Measurements from ENCODE around the gene DDX4.
A peak's percentile ranks its signal among the peaks of the same experiment; 100 is the strongest.

Gene DDX4

DNA sequence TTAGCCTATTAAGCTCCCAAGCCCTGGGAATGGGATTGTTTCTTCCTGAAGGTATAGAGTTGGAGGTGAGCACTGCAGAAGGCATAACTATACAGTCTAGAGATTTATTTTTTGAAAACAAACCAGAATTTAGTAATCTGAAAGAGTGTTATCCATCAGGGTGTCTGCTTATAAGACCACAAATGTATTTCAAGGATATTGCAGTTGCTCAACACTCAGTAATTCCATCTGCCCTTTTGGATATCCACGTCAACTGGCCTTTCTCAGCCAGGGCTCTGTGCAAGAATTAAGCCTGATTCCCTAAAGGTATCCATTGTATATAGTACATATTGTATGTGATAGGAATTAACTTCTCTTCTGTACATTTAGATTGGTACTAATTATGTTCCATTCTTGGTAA lies 98.3 kb downstream of the DDX4 start:
- Mint-ChIP-seq H3K4me3 (no peak overlapping the region), H3K9me3 (no peaks in the 10 kb centered on the region), H3K27ac (no peak overlapping the region), H3K27me3 (no peaks in the 10 kb centered on the region), H3K36me3 (no peaks in the 10 kb centered on the region), H3K4me1 (no peaks in the 10 kb centered on the region)

DNA sequence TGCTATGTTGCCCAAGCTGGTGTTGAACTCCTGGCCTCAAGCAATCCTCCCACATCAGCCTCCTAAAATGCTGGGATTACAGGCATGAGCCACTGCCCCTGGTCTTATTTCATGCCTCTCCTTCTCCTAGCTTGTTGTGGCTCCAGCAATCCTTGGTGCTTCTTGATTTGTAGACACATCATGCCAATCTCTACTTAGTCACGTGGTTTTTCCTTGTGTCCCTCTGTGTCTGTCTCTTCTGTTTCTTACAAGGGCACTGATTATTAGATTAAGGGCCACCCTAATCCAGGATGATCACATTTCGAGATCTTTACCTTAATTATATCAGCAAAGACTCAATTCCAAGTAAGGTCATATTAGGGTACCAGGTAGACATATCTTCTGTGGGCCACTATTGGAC lies 104.1 kb downstream of the DDX4 start:
- Mint-ChIP-seq H3K4me3 (no peak overlapping the region), H3K9me3 (no peaks in the 10 kb centered on the region), H3K27me3 (no peaks in the 10 kb centered on the region), H3K4me1 (no peaks in the 10 kb centered on the region), H3K36me3 (peaks cover 2% of the 10 kb centered on the region), H3K27ac (no peak overlapping the region)

DNA sequence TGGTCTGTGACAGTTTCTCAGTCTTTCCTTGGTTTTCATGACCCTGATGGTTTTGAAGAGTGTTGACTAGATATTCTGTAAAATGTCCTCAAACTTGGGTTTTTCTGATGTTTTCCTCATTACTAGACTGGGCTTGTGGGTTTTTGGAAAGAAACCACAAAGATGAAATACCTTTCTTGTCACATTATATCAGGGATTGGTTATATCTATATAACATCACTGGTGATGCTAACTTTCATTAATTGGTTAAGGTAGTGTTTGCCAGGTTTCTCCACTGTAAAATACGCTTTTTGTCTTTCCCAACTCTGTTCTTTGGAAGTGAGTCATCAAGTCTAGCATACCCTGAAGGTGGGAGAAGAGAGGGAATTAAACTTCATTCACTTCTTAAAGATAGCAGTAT lies 110.0 kb downstream of the DDX4 start:
- Mint-ChIP-seq H3K9me3 (peaks cover 5% of the 10 kb centered on the region), H3K36me3 (peaks cover 2% of the 10 kb centered on the region), H3K4me1 (peaks cover 6% of the 10 kb centered on the region), H3K27ac (no peak overlapping the region), H3K4me3 (no peak overlapping the region), H3K27me3 (no peaks in the 10 kb centered on the region)

DNA sequence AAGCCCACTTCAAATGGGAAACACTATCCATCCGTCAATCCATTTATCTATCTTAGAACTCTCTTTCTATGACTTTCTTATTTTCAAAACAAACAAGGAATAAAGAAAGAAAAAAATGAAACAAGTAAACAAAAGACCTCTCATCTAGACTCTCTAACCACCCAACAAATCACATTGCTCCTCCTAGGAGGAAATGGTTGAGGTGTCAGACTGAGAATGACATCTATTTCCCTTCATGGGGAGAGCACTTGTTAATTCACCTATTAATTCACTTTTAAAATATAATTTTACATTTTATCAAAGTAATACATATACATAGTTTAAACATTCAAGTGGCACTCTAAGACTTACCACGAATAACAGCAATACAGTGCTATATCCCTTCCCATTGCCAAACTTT lies 110.9 kb downstream of the DDX4 start:
- H3K27me3 Mint-ChIP-seq, result no peaks in the 10 kb centered on the region
- peaks cover 2% of the 10 kb centered on the region for H3K36me3 Mint-ChIP-seq
- H3K27ac Mint-ChIP-seq, result no peak overlapping the region
- H3K4me3 Mint-ChIP-seq, result no peak overlapping the region
- peaks cover 6% of the 10 kb centered on the region for H3K4me1 Mint-ChIP-seq
- peaks cover 5% of the 10 kb centered on the region for H3K9me3 Mint-ChIP-seq

DNA sequence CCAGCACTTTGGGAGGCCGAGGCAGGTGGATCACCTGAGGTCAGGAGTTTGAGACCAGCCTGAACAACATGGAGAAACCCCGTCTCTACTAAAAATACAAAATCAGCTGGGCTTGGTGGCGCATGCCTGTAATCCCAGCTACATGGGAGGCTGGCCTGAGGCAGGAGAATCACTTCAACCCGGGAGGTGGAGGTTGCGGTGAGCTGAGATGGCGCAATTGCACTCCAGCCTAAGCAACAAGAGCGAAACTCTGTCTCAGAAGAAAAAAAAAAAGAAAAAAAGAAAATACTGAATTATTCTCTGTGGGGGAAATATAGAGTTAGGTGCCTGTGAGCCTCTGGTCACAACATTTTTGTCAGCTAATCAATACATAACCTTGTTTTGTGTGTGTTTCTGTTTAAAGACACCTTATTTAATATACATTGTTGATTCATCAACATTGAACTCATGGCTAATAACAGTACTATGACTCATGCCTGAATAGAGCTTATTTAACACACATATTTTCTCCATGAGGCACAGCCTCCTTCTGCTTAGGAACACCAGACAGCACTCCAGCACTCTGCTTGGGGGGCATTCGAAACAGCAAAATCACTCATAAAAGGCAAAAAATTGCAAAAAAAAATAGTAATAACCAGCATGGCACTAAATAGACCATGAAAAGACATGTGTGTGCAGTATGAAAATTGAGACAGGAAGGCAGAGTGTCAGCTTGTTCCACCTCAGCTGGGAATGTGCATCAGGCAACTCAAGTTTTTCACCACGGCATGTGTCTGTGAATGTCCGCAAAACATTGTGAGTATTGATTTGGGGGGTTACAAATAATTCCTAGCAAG lies 113.2 kb downstream of the DDX4 start, which contains the start of gene IL31RA:
Gene IL31RA, plus strand, starts transcription at position 519 of the 836 bp plus-strand sequence. Its CDS starts 214 bp downstream, at position 733.
- Mint-ChIP-seq H3K27me3 (no peaks in the 10 kb centered on the region), H3K4me3 (no peak within 1 kb of the TSS), H3K36me3 (peaks cover under 1% of the 10 kb centered on the region), H3K9me3 (peaks cover 5% of the 10 kb centered on the region), H3K27ac (no peak within 1 kb of the TSS), H3K4me1 (peaks cover 16% of the 10 kb centered on the region)

DNA sequence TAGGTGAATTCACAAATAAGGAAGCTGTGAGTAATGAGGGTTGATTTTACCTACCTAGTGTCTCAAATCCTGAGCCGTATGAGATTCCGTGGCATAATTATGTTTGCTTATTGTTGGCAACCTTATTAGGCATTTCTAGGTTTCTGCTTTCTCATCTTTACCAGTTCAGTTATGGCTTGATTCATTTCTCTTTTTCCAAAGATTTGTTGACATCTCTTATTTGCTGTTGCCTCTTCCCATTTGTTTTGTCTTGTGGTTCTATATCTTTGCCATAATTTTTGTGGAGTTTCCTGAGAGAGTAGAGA lies 113.8 kb downstream of the DDX4 start:
- Mint-ChIP-seq H3K36me3 (no peaks in the 10 kb centered on the region), H3K4me3 (no peak overlapping the region), H3K4me1 (peaks cover 22% of the 10 kb centered on the region), H3K27me3 (no peaks in the 10 kb centered on the region), H3K27ac (no peak overlapping the region), H3K9me3 (peaks cover 5% of the 10 kb centered on the region)

DNA sequence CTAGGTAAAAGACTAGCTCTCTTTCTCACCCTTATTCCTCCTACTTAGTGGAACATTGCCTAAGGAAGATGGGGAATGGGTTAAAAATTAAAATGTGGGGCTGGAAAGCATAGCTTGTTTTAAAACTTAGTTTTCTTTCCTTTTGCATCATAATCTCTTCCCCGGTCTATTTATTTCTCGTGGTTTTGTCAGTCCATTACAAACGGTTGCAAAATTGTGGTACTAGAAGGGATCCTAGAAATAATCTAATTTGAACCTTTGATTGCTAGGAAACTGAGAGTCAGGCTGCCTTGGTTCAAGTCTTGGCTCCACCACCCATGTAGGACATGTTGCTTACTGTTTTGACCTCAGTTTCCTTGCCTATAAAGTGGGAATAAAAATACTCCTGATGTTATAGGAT lies 114.6 kb downstream of the DDX4 start:
- H3K27me3 Mint-ChIP-seq, result no peaks in the 10 kb centered on the region
- H3K27ac Mint-ChIP-seq, result no peak overlapping the region
- H3K4me1 Mint-ChIP-seq, result peaks cover 31% of the 10 kb centered on the region
- H3K36me3 Mint-ChIP-seq, result no peaks in the 10 kb centered on the region
- H3K9me3 Mint-ChIP-seq, result peaks cover 5% of the 10 kb centered on the region
- no peak overlapping the region for H3K4me3 Mint-ChIP-seq

DNA sequence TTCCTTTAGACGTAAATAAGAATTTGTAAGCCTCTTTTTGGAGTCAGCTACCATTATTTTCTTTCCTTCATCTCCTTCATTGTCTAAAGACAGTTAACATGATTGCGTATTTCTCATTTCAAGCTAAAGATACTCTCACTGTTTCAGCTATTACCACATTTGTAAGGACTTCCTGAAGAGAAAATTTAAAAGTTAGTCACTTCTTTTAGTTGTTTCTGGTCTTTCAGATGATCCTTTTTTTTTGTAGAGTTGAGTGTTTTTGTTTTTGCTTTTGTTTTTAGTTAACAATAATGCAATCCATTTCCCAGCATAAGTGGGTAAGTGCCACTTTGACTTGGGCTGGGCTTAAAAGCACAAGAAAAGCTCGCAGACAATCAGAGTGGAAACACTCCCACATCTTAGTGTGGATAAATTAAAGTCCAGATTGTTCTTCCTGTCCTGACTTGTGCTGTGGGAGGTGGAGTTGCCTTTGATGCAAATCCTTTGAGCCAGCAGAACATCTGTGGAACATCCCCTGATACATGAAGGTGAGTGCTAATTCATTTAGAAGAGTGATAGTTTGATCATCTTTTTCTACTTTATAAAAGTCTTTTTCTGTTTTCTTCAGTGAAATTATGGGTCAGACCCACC lies 115.3 kb downstream of the DDX4 start:
- Mint-ChIP-seq H3K4me3 (no peak overlapping the region), H3K27me3 (no peaks in the 10 kb centered on the region), H3K4me1 (peaks cover 34% of the 10 kb centered on the region), H3K27ac (no peak overlapping the region), H3K9me3 (no peaks in the 10 kb centered on the region), H3K36me3 (no peaks in the 10 kb centered on the region)

DNA sequence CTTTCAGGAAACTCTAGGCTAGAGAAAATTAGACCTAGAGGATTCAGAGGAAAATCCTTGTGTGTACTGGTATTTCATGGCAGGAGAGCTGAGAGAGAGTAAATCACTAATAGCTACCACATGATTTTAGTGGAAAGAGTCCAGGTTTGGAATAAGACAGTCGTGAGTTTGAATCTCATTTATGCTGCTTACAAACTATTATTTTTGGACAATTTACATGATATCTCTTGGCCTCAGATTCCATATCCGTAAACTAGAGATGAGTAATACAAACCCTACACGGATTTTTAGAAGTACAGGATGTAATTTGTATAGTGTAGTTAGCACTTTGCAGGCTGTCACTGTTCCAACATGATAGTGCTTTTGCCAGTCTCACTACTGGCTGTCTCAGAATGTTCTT lies 116.0 kb downstream of the DDX4 start:
- Mint-ChIP-seq H3K4me1 (peaks cover 34% of the 10 kb centered on the region), H3K36me3 (no peaks in the 10 kb centered on the region), H3K27ac (no peak overlapping the region), H3K4me3 (no peak overlapping the region), H3K27me3 (no peaks in the 10 kb centered on the region), H3K9me3 (no peaks in the 10 kb centered on the region)

DNA sequence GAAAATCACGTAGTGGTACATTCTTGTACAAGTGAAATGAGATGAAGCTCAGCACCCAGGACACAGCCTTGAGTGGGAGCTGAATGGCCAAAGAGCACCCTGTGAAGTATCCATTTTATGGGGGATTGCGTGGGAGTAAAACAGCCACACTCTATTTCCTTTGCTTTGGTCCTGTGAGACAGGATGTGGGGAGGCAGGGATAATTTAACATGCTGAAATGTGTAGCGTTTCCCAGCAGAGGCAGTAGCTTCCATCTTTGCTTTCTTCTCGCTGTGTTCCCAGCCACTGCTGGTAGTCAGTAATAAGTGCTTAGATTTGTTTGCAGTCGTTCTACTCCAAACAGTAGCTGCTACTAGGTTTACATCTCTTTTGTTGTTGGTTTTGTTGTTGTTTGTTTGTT lies 117.6 kb downstream of the DDX4 start:
- H3K27me3 Mint-ChIP-seq, result no peaks in the 10 kb centered on the region
- H3K4me3 Mint-ChIP-seq, result peak overlapping the region; percentile 5
- H3K9me3 Mint-ChIP-seq, result no peaks in the 10 kb centered on the region
- H3K36me3 Mint-ChIP-seq, result no peaks in the 10 kb centered on the region
- no peak overlapping the region for H3K27ac Mint-ChIP-seq
- H3K4me1 Mint-ChIP-seq, result peaks cover 34% of the 10 kb centered on the region

DNA sequence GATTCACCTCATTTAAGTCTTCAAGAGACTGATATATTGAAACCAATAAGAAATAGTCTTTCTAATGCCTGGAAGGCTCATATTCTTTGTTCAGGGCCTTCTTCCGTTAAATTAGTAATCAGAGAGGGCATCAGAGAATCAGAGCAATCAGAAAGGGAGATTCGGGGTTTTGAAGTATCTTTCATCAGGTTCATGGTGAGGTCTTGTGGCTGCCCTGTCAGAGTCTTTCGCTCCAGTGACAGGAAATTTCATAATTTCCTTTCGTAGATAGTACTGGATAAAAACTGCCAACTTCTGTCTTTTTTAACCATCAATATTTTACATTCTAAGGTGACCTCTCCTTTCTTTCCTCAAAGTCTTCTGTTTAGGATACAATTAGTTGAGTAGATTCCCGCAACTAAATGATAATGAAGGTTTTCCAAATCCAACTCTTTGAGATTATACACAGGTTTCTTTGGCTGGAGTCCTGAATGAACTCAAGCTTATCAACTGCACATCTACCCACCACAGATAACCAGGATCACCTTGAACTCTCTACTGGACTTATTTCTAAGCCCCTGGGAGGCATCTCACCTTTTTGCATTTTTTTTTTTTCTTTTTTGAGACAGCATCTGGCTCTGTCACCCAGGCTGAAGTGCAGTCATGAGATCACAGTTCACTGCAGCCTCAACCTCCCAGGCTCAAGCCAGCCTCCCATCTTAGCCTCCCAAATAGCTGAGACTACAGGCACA lies 118.8 kb downstream of the DDX4 start:
- Mint-ChIP-seq H3K4me3 (peak overlapping the region; percentile 24), H3K4me1 (peaks cover 28% of the 10 kb centered on the region), H3K9me3 (no peaks in the 10 kb centered on the region), H3K36me3 (peaks cover 1% of the 10 kb centered on the region), H3K27me3 (no peaks in the 10 kb centered on the region), H3K27ac (peak overlapping the region; percentile 46)

DNA sequence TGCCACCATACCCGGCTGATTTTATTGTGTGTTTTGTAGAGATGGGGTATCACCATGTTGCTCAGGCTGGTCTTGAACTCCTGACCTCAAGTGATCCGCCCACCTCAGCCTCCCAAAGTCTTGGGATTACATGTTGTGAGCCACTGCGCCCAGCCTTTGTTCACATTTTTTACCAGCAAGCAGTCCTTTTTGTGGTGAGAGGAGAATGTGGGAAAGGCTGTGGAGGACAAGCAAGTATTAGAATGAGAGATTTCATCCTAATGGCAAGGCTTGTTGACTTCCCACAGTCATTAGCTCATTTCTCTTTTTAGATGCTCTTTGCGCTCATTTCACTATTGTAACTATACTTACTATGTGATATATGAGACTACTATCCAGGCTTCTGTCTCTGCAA lies 119.4 kb downstream of the DDX4 start:
- H3K27ac Mint-ChIP-seq, result no peak overlapping the region
- no peaks in the 10 kb centered on the region for H3K9me3 Mint-ChIP-seq
- H3K36me3 Mint-ChIP-seq, result peaks cover 1% of the 10 kb centered on the region
- peaks cover 28% of the 10 kb centered on the region for H3K4me1 Mint-ChIP-seq
- no peaks in the 10 kb centered on the region for H3K27me3 Mint-ChIP-seq
- no peak overlapping the region for H3K4me3 Mint-ChIP-seq

DNA sequence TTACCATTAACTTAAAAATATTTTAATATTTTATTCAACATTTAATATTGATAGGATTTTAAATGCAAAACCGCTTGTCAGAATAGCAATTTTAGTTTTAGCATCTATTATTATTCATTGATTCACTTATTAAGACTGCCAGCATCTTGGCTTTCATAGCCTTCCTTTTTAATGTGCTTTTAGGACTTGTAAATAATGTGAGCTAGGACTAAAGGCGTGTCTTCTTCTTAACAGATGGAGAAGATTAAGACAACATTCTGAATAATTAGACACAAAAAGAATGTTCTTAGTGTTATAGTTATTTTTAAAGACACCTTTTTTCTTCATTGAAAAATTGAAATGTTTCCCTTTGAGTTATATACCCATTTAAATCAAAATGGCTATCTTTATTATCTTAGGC lies 120.2 kb downstream of the DDX4 start:
- no peaks in the 10 kb centered on the region for H3K9me3 Mint-ChIP-seq
- peaks cover 1% of the 10 kb centered on the region for H3K36me3 Mint-ChIP-seq
- H3K27ac Mint-ChIP-seq, result no peak overlapping the region
- peaks cover 28% of the 10 kb centered on the region for H3K4me1 Mint-ChIP-seq
- no peak overlapping the region for H3K4me3 Mint-ChIP-seq
- H3K27me3 Mint-ChIP-seq, result no peaks in the 10 kb centered on the region

DNA sequence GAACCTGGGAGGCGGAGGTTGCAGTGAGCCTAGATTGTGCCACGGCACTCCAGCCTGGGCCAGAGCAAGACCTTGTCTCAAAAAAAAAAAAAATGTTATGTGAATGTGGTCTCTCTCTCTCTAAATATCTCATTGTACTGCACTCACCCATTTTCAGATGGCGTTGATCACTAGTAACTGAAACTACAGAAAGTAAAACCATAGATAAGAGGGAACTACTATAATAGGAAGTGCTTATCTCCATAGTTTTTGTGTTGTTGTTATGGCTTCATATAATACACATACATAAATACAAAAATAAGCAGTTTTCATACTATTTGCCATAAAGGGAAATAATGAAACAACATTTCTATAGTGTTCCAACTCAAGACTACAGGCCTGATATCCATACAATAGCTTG lies 122.4 kb downstream of the DDX4 start:
- H3K9me3 Mint-ChIP-seq, result no peaks in the 10 kb centered on the region
- H3K36me3 Mint-ChIP-seq, result peaks cover 1% of the 10 kb centered on the region
- H3K27ac Mint-ChIP-seq, result no peak overlapping the region
- H3K4me3 Mint-ChIP-seq, result no peak overlapping the region
- H3K27me3 Mint-ChIP-seq, result no peaks in the 10 kb centered on the region
- peaks cover 27% of the 10 kb centered on the region for H3K4me1 Mint-ChIP-seq

DNA sequence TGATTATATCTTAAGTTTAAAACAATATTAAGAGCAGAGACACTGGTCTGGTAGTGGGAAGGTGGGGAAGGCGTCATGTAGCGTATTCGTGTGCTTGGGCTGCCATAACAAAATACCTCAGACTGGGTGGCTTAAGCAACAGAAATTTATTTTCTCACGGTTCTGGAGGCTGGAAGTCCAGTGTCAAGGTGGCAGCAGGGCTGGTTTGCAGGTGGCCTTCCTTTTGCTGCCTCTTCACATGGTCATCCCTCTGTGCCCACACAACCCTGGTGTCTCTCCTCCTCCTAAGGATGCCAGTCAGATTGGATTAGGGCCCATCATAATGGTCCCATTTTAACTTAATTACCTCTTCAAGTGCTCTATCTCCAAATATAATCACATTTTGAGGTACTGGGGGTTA lies 122.8 kb downstream of the DDX4 start:
- Mint-ChIP-seq H3K27me3 (no peaks in the 10 kb centered on the region), H3K36me3 (peaks cover 1% of the 10 kb centered on the region), H3K4me1 (peaks cover 25% of the 10 kb centered on the region), H3K27ac (no peak overlapping the region), H3K9me3 (no peaks in the 10 kb centered on the region), H3K4me3 (no peak overlapping the region)
